Smooth muscle cell (in vitro differentiated cells): ENCODE measurements around the gene DICER1. TPM values are rescaled to one million over a fixed set of nuclear protein-coding genes. Genes with fewer than 3 reads are reported as not detected.

Experiments
- DNase-seq: peaks from one replicate; lab custom pipeline; 2025; ENCODE audit not compliant: unreplicated experiment; lab: John Stamatoyannopoulos, UW
- H2AFZ ChIP-seq: fragments of 200-600 bp; sonication (generic); 2 replicates; pipeline ENCODE4 v1.6.0; 2016; ENCODE audit warnings: antibody characterized with exemption, low read depth, mild to moderate bottlenecking
- H3F3A ChIP-seq: fragments of 200-600 bp; sonication (generic); 2 replicates; pipeline ENCODE4 v1.6.0; 2017; ENCODE audit warnings: antibody characterized with exemption, low read depth
- H3K27ac ChIP-seq: fragments of 200-600 bp; sonication (generic); 2 replicates; pipeline ENCODE4 v1.5.1; 2016; ENCODE audit warnings: low read depth, mild to moderate bottlenecking
- H3K27me3 ChIP-seq: fragments of 200-600 bp; sonication (generic); 2 replicates; pipeline ENCODE4 v1.6.1; 2016; ENCODE audit warnings: low read depth, mild to moderate bottlenecking
- H3K36me3 ChIP-seq: fragments of 200-600 bp; sonication (generic); 2 replicates; pipeline ENCODE4 v1.5.1; 2016; ENCODE audit warnings: low read depth
- H3K4me1 ChIP-seq: fragments of 200-600 bp; sonication (generic); 2 replicates; pipeline ENCODE4 v1.5.1; 2016; ENCODE audit warnings: low read depth
- H3K4me2 ChIP-seq: fragments of 200-600 bp; sonication (generic); 2 replicates; pipeline ENCODE4 v1.6.0; 2016; ENCODE audit warnings: mild to moderate bottlenecking
- H3K4me3 ChIP-seq: fragments of 200-600 bp; sonication (generic); 2 replicates; pipeline ENCODE4 v1.5.1; 2016; ENCODE audit warnings: mild to moderate bottlenecking
- H3K79me2 ChIP-seq: fragments of 200-600 bp; sonication (generic); 2 replicates; pipeline ENCODE4 v1.6.0; 2016; ENCODE audit warnings: low read depth, mild to moderate bottlenecking
- H3K9ac ChIP-seq: fragments of 200-600 bp; sonication (generic); 2 replicates; pipeline ENCODE4 v1.6.0; 2016; ENCODE audit warnings: low read depth
- H3K9me3 ChIP-seq: fragments of 200-600 bp; sonication (generic); replicated peaks from 2 replicates; pipeline ENCODE4 v1.5.1; 2016; ENCODE audit warnings: low read depth
- H4K20me1 ChIP-seq: fragments of 200-600 bp; sonication (generic); 2 replicates; pipeline ENCODE4 v1.6.0; 2016; ENCODE audit warnings: low read depth
- CTCF ChIP-seq: fragments of 200-600 bp; sonication (generic); IDR thresholded peaks from 2 replicates; pipeline ENCODE4 v1.5.1; 2017; ENCODE audit warnings: borderline replicate concordance, mild to moderate bottlenecking, antibody characterized with exemption; ENCODE audit not compliant: insufficient read depth, poor library complexity, severe bottlenecking
- WGBS: methylation state at CpG from one replicate; pipeline ENCODE4 v1.1.7; 2016; ENCODE audit warnings: low lambda C conversion rate; 5-methylcytosine and 5-hydroxymethylcytosine counted together
- polyA plus RNA-seq: library from polyadenylated mRNA; unstranded; fragments of >200 nt; fragmentation: Nextera tagmentation; extraction: Ambion mirVana; gene quantifications from 2 replicates; pipeline ENCODE4 v1.2.1, GENCODE V29; 2016
- total RNA-seq: library from RNA; depleted of rRNA; stranded (reverse); fragments of >200 nt; gene quantifications from 2 replicates; pipeline ENCODE4 v1.2.3, GENCODE V29; 2014

Gene DICER1
- total and polyA plus RNA-seq, 2 experiments from 2014 or later, result 17.3 to 67.5 TPM

GRCh38 chr14:95041477-95042020 lies 115.8 kb downstream of the DICER1 start:
- H3K79me2 ChIP-seq, result no peaks in the 10 kb centered on the region
- no peak overlapping the region for H3K4me3 ChIP-seq
- no peak overlapping the region for H3K9ac ChIP-seq
- no peak for DNase-seq
- no peaks in the 10 kb centered on the region for H4K20me1 ChIP-seq
- H3K4me2 ChIP-seq, result no peak overlapping the region
- no peaks in the 10 kb centered on the region for H3K27me3 ChIP-seq
- no peak for TF ChIP-seq CTCF
- peak overlapping the region; percentile 68 for H3K27ac ChIP-seq
- no peaks in the 10 kb centered on the region for H3K9me3 ChIP-seq
- H3F3A ChIP-seq, result no peaks in the 10 kb centered on the region
- H2AFZ ChIP-seq, result peak overlapping the region; percentile 44
- H3K4me1 ChIP-seq, result no peaks in the 10 kb centered on the region
- WGBS, result 85% methylated on average over 4 of the region's 5 CpGs
- no peaks in the 10 kb centered on the region for H3K36me3 ChIP-seq

GRCh38 chr14:95040708-95041476 lies 116.4 kb downstream of the DICER1 start:
- whole genome bisulfite sequencing, result 60% methylated on average over 9 of the region's 9 CpGs
- H2AFZ ChIP-seq, result peak overlapping the region; percentile 44
- H3K4me3 ChIP-seq, result no peak overlapping the region
- H3K79me2 ChIP-seq, result no peaks in the 10 kb centered on the region
- no peaks in the 10 kb centered on the region for H3K9me3 ChIP-seq
- no peaks in the 10 kb centered on the region for H3K27me3 ChIP-seq
- H3F3A ChIP-seq, result no peaks in the 10 kb centered on the region
- H3K4me1 ChIP-seq, result no peaks in the 10 kb centered on the region
- no peak overlapping the region for H3K9ac ChIP-seq
- DNase-seq, result no peak
- H3K27ac ChIP-seq, result peak overlapping the region; percentile 68
- H4K20me1 ChIP-seq, result no peaks in the 10 kb centered on the region
- no peak overlapping the region for H3K4me2 ChIP-seq
- no peak for TF ChIP-seq CTCF
- H3K36me3 ChIP-seq, result no peaks in the 10 kb centered on the region

- WGBS, result 98% methylated on average over 4 of the region's 4 CpGs
- no peaks in the 10 kb centered on the region for H3K9me3 ChIP-seq
- no peak overlapping the region for H3K9ac ChIP-seq
- no peaks in the 10 kb centered on the region for H3K4me1 ChIP-seq
- no peaks in the 10 kb centered on the region for H3F3A ChIP-seq
- H3K27me3 ChIP-seq, result no peaks in the 10 kb centered on the region
- no peak overlapping the region for H3K4me3 ChIP-seq
- no peak overlapping the region for H2AFZ ChIP-seq
- H3K27ac ChIP-seq, result no peak overlapping the region
- no peak for TF ChIP-seq CTCF
- H4K20me1 ChIP-seq, result no peaks in the 10 kb centered on the region
- no peak for DNase-seq
- H3K4me2 ChIP-seq, result no peak overlapping the region
- H3K36me3 ChIP-seq, result no peaks in the 10 kb centered on the region
- no peaks in the 10 kb centered on the region for H3K79me2 ChIP-seq
These were observed 117.4 kb downstream of the DICER1 start for GRCh38 chr14:95039993-95040348.
